ENCODE data around the gene PPFIA3. TPM values are rescaled to one million over a fixed set of nuclear protein-coding genes. Genes with fewer than 3 reads are reported as not detected.

PPFIA3 gene
- total RNA-seq, 5 donors from 2014 or later (not counting 1 experiment from before 2014, with no cell fraction given): 3.8 to 4.7 (median 4.1) TPM

DNA sequence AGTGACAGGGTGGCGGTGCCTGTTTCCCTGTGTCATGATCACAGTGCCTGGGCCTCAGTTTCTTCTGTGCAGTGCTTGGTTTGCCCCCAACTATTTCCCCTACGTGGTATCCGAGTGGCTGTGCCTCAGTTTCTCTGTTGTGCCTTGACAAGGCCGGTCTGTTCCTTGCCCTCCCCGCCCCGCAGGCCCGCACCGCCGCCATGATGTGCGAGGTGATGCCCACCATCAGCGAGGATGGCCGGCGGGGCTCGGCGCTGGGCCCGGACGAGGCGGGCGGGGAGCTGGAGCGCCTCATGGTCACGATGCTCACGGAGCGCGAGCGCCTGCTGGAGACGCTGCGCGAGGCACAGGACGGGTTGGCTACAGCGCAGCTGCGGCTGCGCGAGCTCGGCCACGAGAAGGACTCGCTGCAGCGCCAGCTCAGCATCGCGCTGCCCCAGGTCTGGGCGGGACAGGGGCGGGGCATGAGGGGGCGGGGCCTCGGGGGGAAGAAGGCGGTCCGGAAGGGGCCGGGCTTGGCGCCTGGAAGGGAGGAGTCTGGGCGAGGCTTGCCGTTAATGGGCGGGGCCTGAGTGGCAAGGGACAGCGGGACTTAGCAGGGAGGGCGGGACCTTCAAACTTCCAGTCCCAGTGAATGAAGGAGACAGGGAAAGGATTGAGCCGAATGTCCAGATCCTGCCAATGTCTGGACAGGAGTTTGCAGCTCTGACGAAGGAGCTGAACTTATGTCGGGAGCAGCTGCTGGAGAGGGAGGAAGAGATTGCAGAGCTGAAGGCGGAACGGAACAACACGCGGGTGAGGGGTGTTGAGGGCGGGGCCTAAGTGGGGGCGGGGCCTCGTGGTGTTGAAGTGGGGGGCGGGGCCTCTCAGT lies 8.6 kb downstream of the PPFIA3 start:
- H3K27me3 Mint-ChIP-seq: no peaks in the 10 kb centered on the region
- Histone ChIP-seq H3K36me3 (ENCODE audit: control insufficient read depth in 2 of 2, extremely low read depth in 1 of 2, insufficient read depth in 1 of 2, low read length in 1 of 2) (no peaks in the 10 kb centered on the region), H3K4me3 (ENCODE audit: control insufficient read depth in 1 of 2, extremely low read depth in 1 of 2, low read length in 1 of 2) (peak overlapping the region; percentile 35 to 41), H3K4me1 (ENCODE audit: control insufficient read depth in 1 of 2, extremely low read depth in 1 of 2, insufficient read depth in 2 of 2, low read length in 2 of 2) (peaks cover 0 to 15% of the 10 kb centered on the region in 2 experiments), H3K9me3 (no peaks in the 10 kb centered on the region), H3K27ac (ENCODE audit: low read length) (no peak overlapping the region), H3K27me3 (replicated peaks in 1 of 2; ENCODE audit: control insufficient read depth in 2 of 2, extremely low read depth in 1 of 2, insufficient read depth in 2 of 2, low read length in 1 of 2) (peaks cover 0 to 4% of the 10 kb centered on the region in 2 experiments)
- H3K4me3 Mint-ChIP-seq: peak overlapping the region; percentile 78 to 85 (median 78)
- POLR2A ChIA-PET: interaction anchor here (0.6 to 0.8 kb wide), 3 partner anchors 14 to 254 kb away, joined by 3 to 7 read pairs (median 3); partner anchors contain the start of gene LIN7B (in 1 of the 2)
- peak; percentile 92 to 97 (median 94) for ATAC-seq (replicated peaks in 1 of 4)
- H3K27ac Mint-ChIP-seq: peak overlapping the region; percentile 73 to 77
- CTCF ChIA-PET: interaction anchor here (0.6 to 3.8 kb wide), 13 partner anchors 10 to 795 kb away, joined by 3 to 21 read pairs (median 4); partner anchors contain the start of genes GYS1 (in 1 of the 2), LIN7B (in 1 of the 2) and RUVBL2 (in 1 of the 2)
- no peaks in the 10 kb centered on the region for H3K9me3 Mint-ChIP-seq
- H3K36me3 Mint-ChIP-seq: no peaks in the 10 kb centered on the region
- peak; percentile 81 to 96 (median 90) for DNase-seq
- 3% methylated on average over 50 of the region's 63 CpGs for WGBS (ENCODE audit: insufficient coverage)
- H3K4me1 Mint-ChIP-seq: peaks cover 15 to 20% (median 17%) of the 10 kb centered on the region in 3 donors

DNA sequence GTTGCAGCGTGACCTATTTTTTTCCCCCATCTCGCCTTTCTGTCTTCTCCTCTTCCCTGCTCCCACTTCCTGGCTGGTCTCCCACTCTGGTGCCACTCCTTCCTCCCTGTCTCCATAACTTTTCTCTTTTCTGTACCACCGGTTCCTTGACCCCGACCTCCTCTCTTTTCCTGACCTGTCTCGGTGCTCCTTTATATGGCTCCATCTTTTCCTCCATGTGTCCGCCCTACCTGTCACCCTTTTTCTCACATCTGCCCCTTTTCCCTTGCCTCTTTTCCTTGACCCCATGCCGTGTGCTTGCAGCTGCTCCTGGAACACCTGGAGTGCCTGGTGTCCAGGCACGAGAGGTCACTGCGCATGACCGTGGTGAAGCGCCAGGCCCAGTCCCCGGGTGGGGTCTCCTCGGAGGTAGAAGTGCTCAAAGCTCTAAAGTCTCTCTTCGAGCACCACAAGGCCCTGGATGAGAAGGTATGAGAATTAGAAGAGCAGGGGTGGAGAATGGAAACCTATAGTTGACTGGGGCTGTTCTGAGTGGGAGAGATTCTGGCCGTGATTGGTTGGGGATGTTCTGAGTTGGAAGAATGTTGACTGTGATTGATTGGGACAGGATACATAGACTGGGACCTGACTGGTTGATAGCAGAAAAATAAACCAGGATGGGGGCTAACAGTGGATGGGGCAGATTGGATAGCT lies 9.3 kb downstream of the PPFIA3 start:
- ATAC-seq (replicated peaks in 1 of 4): no peak

GRCh38 chr19:49129238-49129583 lies 9.9 kb downstream of the PPFIA3 start:
- ATAC-seq (replicated peaks in 1 of 4) (no peak), DNase-seq (no peak)
- H3K4me1 ChIP-seq (ENCODE audit: control insufficient read depth in 1 of 2, extremely low read depth in 1 of 2, insufficient read depth in 2 of 2, low read length in 2 of 2): peaks cover 0 to 28% of the 10 kb centered on the region in 2 experiments
- H3K36me3 Mint-ChIP-seq: no peaks in the 10 kb centered on the region
- peaks cover 0 to 16% of the 10 kb centered on the region in 2 experiments for H3K27me3 ChIP-seq (replicated peaks in 1 of 2; ENCODE audit: control insufficient read depth in 2 of 2, extremely low read depth in 1 of 2, insufficient read depth in 2 of 2, low read length in 1 of 2)
- H3K9me3 ChIP-seq: no peaks in the 10 kb centered on the region
- POLR2A ChIA-PET: interaction anchor here in 1 of 2 donors (0.5 kb wide), 1 partner anchor 290 kb away, joined by 3 read pairs; no protein-coding TSS in a partner anchor
- no peaks in the 10 kb centered on the region for H3K9me3 Mint-ChIP-seq
- 73% methylated on average over 16 of the region's 16 CpGs for WGBS (ENCODE audit: insufficient coverage)
- no peak overlapping the region for H3K27ac ChIP-seq (ENCODE audit: low read length)
- H3K4me1 Mint-ChIP-seq: peaks cover 22 to 28% (median 26%) of the 10 kb centered on the region in 3 donors
- H3K27me3 Mint-ChIP-seq: peaks cover 0 to 8% of the 10 kb centered on the region in 2 donors
- peak overlapping the region in 1 of 2 donors; percentile 44 for H3K27ac Mint-ChIP-seq
- no peaks in the 10 kb centered on the region for H3K36me3 ChIP-seq (ENCODE audit: control insufficient read depth in 2 of 2, extremely low read depth in 1 of 2, insufficient read depth in 1 of 2, low read length in 1 of 2)
- peak overlapping the region in 2 of 3 donors; percentile 43 to 78 for H3K4me3 Mint-ChIP-seq
- H3K4me3 ChIP-seq (ENCODE audit: control insufficient read depth in 1 of 2, extremely low read depth in 1 of 2, low read length in 1 of 2): no peak overlapping the region
- CTCF ChIA-PET: interaction anchor here in 1 of 2 donors (3.8 kb wide), 1 partner anchor 15 kb away, joined by 21 read pairs; the partner anchor contains the start of gene LIN7B

More for the DNA sequence above, 9.3 kb downstream of the PPFIA3 start:
- H3K9me3 ChIP-seq: no peaks in the 10 kb centered on the region
- peak overlapping the region; percentile 34 to 41 for H3K4me3 ChIP-seq (ENCODE audit: control insufficient read depth in 1 of 2, extremely low read depth in 1 of 2, low read length in 1 of 2)
- 80% methylated on average over 12 of the region's 15 CpGs for WGBS (ENCODE audit: insufficient coverage)
- Mint-ChIP-seq H3K4me1 (peaks cover 19 to 23% (median 21%) of the 10 kb centered on the region in 3 donors), H3K36me3 (no peaks in the 10 kb centered on the region), H3K27me3 (peaks cover 0 to 3% of the 10 kb centered on the region in 2 donors), H3K9me3 (no peaks in the 10 kb centered on the region), H3K27ac (peak overlapping the region in 1 of 2 donors; percentile 4), H3K4me3 (peak overlapping the region; percentile 78 to 85 (median 78))
- peaks cover 0 to 11% of the 10 kb centered on the region in 2 experiments for H3K27me3 ChIP-seq (replicated peaks in 1 of 2; ENCODE audit: control insufficient read depth in 2 of 2, extremely low read depth in 1 of 2, insufficient read depth in 2 of 2, low read length in 1 of 2)
- no peak for DNase-seq
- POLR2A ChIA-PET: interaction anchor here (0.5 to 0.7 kb wide), 2 partner anchors 20 to 290 kb away, joined by 3 read pairs; no protein-coding TSS in a partner anchor
- no peak overlapping the region for H3K27ac ChIP-seq (ENCODE audit: low read length)
- no peaks in the 10 kb centered on the region for H3K36me3 ChIP-seq (ENCODE audit: control insufficient read depth in 2 of 2, extremely low read depth in 1 of 2, insufficient read depth in 1 of 2, low read length in 1 of 2)
- CTCF ChIA-PET: interaction anchor here in 1 of 2 donors (0.6 to 3.8 kb wide), 6 partner anchors 15 to 142 kb away, joined by 3 to 21 read pairs (median 8); partner anchors contain the start of genes GYS1, LIN7B and RUVBL2
- H3K4me1 ChIP-seq (ENCODE audit: control insufficient read depth in 1 of 2, extremely low read depth in 1 of 2, insufficient read depth in 2 of 2, low read length in 2 of 2): peaks cover 0 to 23% of the 10 kb centered on the region in 2 experiments

- Mint-ChIP-seq H3K4me1 (peaks cover 22 to 33% (median 29%) of the 10 kb centered on the region in 3 donors), H3K9me3 (no peaks in the 10 kb centered on the region), H3K4me3 (no peak overlapping the region), H3K27ac (no peak overlapping the region), H3K27me3 (peaks cover 0 to 15% of the 10 kb centered on the region in 2 donors), H3K36me3 (no peaks in the 10 kb centered on the region)
- peaks cover 0 to 27% of the 10 kb centered on the region in 2 experiments for H3K27me3 ChIP-seq (replicated peaks in 1 of 2; ENCODE audit: control insufficient read depth in 2 of 2, extremely low read depth in 1 of 2, insufficient read depth in 2 of 2, low read length in 1 of 2)
- CTCF ChIA-PET: interaction anchor here in 1 of 2 donors (3.8 kb wide), 1 partner anchor 16 kb away, joined by 21 read pairs; the partner anchor contains the start of gene LIN7B
- POLR2A ChIA-PET: no interaction called here
- no peaks in the 10 kb centered on the region for H3K36me3 ChIP-seq (ENCODE audit: control insufficient read depth in 2 of 2, extremely low read depth in 1 of 2, insufficient read depth in 1 of 2, low read length in 1 of 2)
- WGBS (ENCODE audit: insufficient coverage): 96% methylated on average over 22 of the region's 24 CpGs
- no peaks in the 10 kb centered on the region for H3K9me3 ChIP-seq
- H3K27ac ChIP-seq (ENCODE audit: low read length): no peak overlapping the region
- no peak for ATAC-seq (replicated peaks in 1 of 4)
- H3K4me1 ChIP-seq (ENCODE audit: control insufficient read depth in 1 of 2, extremely low read depth in 1 of 2, insufficient read depth in 2 of 2, low read length in 2 of 2): peaks cover 0 to 30% of the 10 kb centered on the region in 2 experiments
- DNase-seq: no peak
- no peak overlapping the region for H3K4me3 ChIP-seq (ENCODE audit: control insufficient read depth in 1 of 2, extremely low read depth in 1 of 2, low read length in 1 of 2)
These were observed 11.0 kb downstream of the PPFIA3 start for GRCh38 chr19:49130325-49130724.

DNA sequence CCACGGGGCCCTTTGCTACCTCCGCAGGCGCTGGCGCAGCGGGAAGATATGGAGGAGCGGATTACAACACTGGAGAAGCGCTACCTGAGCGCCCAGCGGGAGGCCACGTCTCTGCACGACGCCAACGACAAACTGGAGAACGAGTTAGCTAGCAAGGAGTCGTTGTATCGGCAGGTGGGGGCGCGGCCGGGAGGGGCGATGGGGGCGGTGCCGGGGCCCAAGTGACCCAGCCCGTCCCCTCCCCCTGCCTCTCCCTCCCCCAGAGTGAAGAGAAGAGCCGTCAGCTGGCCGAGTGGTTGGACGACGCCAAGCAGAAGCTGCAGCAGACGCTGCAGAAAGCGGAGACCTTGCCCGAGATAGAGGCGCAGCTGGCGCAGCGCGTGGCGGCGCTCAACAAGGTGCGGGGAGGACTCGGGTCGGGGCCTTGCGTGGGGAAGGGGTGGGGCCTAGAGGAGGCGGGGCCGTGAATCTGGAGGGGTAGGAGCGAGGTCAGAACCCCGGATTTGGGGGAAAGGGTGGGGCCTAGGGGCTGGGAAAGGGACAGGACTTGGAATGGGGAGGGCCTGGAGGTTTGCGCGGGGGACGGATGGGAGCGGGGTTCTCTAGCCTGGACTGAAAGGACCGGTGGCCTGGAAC lies 13.7 kb downstream of the PPFIA3 start:
- Histone ChIP-seq H3K9me3 (no peaks in the 10 kb centered on the region), H3K36me3 (ENCODE audit: control insufficient read depth in 2 of 2, extremely low read depth in 1 of 2, insufficient read depth in 1 of 2, low read length in 1 of 2) (no peaks in the 10 kb centered on the region), H3K27me3 (replicated peaks in 1 of 2; ENCODE audit: control insufficient read depth in 2 of 2, extremely low read depth in 1 of 2, insufficient read depth in 2 of 2, low read length in 1 of 2) (peaks cover 0 to 35% of the 10 kb centered on the region in 2 experiments), H3K4me3 (ENCODE audit: control insufficient read depth in 1 of 2, extremely low read depth in 1 of 2, low read length in 1 of 2) (peak overlapping the region; percentile 37 to 44), H3K27ac (ENCODE audit: low read length) (no peak overlapping the region), H3K4me1 (ENCODE audit: control insufficient read depth in 1 of 2, extremely low read depth in 1 of 2, insufficient read depth in 2 of 2, low read length in 2 of 2) (peaks cover 0 to 22% of the 10 kb centered on the region in 2 experiments)
- Mint-ChIP-seq H3K27me3 (peaks cover 4 to 15% of the 10 kb centered on the region in 2 donors), H3K4me3 (peak overlapping the region; percentile 64 to 74 (median 65)), H3K4me1 (peaks cover 18 to 30% (median 29%) of the 10 kb centered on the region in 3 donors), H3K27ac (peak overlapping the region in 1 of 2 donors; percentile 16), H3K36me3 (peaks cover 2% of the 10 kb centered on the region), H3K9me3 (no peaks in the 10 kb centered on the region)
- ATAC-seq (replicated peaks in 1 of 4) (peak; percentile 31 to 52 (median 38)), DNase-seq (peak in 15 of 35 experiments; percentile 34 to 57 (median 50))
- POLR2A ChIA-PET: interaction anchor here in 1 of 2 donors (0.7 kb wide), 1 partner anchor 446 kb away, joined by 7 read pairs; no protein-coding TSS in a partner anchor
- CTCF ChIA-PET: no interaction called here
- 41% methylated on average over 38 of the region's 49 CpGs for WGBS (ENCODE audit: insufficient coverage)
